ENCODE measurements around the gene GNPTAB. TPM values are rescaled to one million over a fixed set of nuclear protein-coding genes. Genes with fewer than 3 reads are reported as not detected.

Gene GNPTAB
- total RNA-seq, 1 experiment from 2014 or later, result 40.8 TPM

DNA sequence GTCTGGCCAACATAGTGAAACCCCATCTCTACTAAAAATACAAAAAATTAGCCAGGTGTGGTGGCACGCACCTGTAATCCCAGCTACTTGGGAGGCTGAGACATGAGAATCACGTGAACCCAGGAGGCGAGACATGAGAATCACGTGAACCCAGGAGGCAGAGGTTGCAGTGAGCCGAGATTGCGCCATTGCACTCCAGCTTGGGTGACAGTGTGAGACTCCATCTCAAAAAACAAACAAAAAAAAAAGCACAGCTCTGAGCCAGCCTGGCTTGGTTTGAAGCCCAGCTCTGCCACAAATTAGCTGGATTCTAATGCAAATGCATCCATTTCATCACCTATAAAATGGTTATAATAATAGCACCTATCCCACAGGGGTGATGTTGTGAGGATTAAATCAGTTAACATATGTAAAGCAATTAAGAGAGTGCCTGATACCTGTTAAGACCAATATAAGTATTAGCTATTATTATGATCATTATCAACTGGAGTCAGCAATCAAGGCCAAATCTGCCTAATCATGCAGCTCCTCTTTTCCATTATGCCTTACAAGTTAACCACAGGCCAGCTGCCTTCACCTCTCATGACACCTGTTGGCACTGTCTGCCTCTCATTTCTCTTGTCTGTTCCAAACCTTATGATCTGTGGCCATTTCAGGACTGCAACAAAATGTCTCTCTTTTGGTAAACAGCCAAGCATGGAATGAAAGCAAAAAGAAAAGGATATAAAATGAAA lies 2.1 kb downstream of the GNPTAB start:
- TF ChIP-seq, protein P1, sequence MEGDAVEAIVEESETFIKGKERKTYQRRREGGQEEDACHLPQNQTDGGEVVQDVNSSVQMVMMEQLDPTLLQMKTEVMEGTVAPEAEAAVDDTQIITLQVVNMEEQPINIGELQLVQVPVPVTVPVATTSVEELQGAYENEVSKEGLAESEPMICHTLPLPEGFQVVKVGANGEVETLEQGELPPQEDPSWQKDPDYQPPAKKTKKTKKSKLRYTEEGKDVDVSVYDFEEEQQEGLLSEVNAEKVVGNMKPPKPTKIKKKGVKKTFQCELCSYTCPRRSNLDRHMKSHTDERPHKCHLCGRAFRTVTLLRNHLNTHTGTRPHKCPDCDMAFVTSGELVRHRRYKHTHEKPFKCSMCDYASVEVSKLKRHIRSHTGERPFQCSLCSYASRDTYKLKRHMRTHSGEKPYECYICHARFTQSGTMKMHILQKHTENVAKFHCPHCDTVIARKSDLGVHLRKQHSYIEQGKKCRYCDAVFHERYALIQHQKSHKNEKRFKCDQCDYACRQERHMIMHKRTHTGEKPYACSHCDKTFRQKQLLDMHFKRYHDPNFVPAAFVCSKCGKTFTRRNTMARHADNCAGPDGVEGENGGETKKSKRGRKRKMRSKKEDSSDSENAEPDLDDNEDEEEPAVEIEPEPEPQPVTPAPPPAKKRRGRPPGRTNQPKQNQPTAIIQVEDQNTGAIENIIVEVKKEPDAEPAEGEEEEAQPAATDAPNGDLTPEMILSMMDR (IDR thresholded peaks at IDR 0.05), result no peak
- TF ChIP-seq SIN3A (IDR thresholded peaks at IDR 0.05; ENCODE audit: borderline replicate concordance, insufficient read depth, low read depth, low read length) (no peak), POLR2AphosphoS5 (IDR thresholded peaks at IDR 0.05; ENCODE audit: low read depth, low read length) (no peak), TCF7L2 (IDR thresholded peaks at IDR 0.05; ENCODE audit: low read depth, low read length) (no peak)
- TF ChIP-seq, protein P2, sequence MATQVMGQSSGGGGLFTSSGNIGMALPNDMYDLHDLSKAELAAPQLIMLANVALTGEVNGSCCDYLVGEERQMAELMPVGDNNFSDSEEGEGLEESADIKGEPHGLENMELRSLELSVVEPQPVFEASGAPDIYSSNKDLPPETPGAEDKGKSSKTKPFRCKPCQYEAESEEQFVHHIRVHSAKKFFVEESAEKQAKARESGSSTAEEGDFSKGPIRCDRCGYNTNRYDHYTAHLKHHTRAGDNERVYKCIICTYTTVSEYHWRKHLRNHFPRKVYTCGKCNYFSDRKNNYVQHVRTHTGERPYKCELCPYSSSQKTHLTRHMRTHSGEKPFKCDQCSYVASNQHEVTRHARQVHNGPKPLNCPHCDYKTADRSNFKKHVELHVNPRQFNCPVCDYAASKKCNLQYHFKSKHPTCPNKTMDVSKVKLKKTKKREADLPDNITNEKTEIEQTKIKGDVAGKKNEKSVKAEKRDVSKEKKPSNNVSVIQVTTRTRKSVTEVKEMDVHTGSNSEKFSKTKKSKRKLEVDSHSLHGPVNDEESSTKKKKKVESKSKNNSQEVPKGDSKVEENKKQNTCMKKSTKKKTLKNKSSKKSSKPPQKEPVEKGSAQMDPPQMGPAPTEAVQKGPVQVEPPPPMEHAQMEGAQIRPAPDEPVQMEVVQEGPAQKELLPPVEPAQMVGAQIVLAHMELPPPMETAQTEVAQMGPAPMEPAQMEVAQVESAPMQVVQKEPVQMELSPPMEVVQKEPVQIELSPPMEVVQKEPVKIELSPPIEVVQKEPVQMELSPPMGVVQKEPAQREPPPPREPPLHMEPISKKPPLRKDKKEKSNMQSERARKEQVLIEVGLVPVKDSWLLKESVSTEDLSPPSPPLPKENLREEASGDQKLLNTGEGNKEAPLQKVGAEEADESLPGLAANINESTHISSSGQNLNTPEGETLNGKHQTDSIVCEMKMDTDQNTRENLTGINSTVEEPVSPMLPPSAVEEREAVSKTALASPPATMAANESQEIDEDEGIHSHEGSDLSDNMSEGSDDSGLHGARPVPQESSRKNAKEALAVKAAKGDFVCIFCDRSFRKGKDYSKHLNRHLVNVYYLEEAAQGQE (IDR thresholded peaks at IDR 0.05; ENCODE audit: insufficient read depth in 1 of 2, low read depth in 2 of 2, low read length in 1 of 2), result no peak
- POLR2A ChIA-PET, result no interaction called here
- no TSS peak for BruUV-seq (replicated peaks)
- intact Hi-C loops (cut with micrococcal nuclease; ENCODE audit: unreplicated experiment), result no loop called here
- in situ Hi-C loops (cut with HindIII; ENCODE audit: low pct_unique_long_range_greater_than_20kb, low sequenced_read_pairs), result no loop called here
- no peaks in the 10 kb centered on the region for H3K36me3 ChIP-seq (ENCODE audit: control insufficient read depth, insufficient read depth, low read length)
- no peak for DNase-seq (ENCODE audit: low read depth, low spot score)
- H3K9me3 ChIP-seq (ENCODE audit: control insufficient read depth, insufficient read depth, low read depth, low read length), result no peaks in the 10 kb centered on the region
- H3K4me3 ChIP-seq (ENCODE audit: low read depth in 2 of 2, low read length in 2 of 2), result no peak overlapping the region
- no peaks in the 10 kb centered on the region for H3K27me3 ChIP-seq (ENCODE audit: control insufficient read depth, insufficient read depth, low read length)
- H3K4me1 ChIP-seq (ENCODE audit: control insufficient read depth, insufficient read depth, low read length), result no peaks in the 10 kb centered on the region; the same call in 1 of the 2 replicates
- CTCF ChIA-PET, result interaction anchor here (3.7 kb wide), 1 partner anchor 55 kb away, joined by 23 read pairs; no protein-coding TSS in a partner anchor
- no peak overlapping the region for H3K27ac ChIP-seq (ENCODE audit: low read length)
- no peak for ATAC-seq

DNA sequence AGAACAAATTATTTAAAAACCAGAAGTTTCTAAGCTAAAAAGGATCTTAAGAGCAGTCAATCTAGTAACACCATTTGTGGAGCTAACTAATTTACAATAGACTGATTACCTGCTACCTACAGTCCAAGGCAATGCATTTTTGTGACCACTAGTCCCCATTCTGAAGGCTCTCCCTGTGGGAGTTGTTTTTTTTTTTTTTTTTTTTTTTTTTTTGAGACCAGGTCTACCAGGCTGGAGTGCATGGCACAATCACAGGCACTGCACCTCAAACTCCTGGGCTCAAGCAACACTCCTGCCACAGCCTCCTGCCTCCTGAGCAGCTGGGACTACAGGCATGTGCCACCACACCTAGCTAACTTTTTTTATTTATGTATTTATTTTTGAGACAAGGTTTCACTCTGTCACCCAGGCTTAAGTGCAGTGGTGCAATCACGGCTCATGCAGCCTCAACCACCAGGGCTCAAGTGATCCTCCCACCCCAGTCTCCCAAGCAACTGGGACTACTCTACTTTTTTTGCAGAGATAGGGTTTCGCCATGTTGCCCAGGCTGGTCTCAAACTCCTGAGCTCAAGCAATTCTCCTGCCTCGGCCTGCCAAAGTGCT lies 3.9 kb downstream of the GNPTAB start:
- Histone ChIP-seq H3K27ac (ENCODE audit: low read length) (no peak overlapping the region), H3K9me3 (ENCODE audit: control insufficient read depth, insufficient read depth, low read depth, low read length) (no peaks in the 10 kb centered on the region), H3K4me3 (ENCODE audit: low read depth in 2 of 2, low read length in 2 of 2) (no peak overlapping the region), H3K36me3 (ENCODE audit: control insufficient read depth, insufficient read depth, low read length) (no peaks in the 10 kb centered on the region), H3K4me1 (ENCODE audit: control insufficient read depth, insufficient read depth, low read length) (no peaks in the 10 kb centered on the region; the same call in 1 of the 2 replicates), H3K27me3 (ENCODE audit: control insufficient read depth, insufficient read depth, low read length) (no peaks in the 10 kb centered on the region)
- intact Hi-C loops (cut with micrococcal nuclease; ENCODE audit: unreplicated experiment) (no loop called here), in situ Hi-C loops (cut with HindIII; ENCODE audit: low pct_unique_long_range_greater_than_20kb, low sequenced_read_pairs) (no loop called here)
- ChIA-PET POLR2A (interaction anchor here (0.5 to 0.6 kb wide), 2 partner anchors 17 to 37 kb away, joined by 4 to 5 read pairs; no protein-coding TSS in a partner anchor), CTCF (interaction anchor here (0.6 kb wide), 1 partner anchor 87 kb away, joined by 3 read pairs; no protein-coding TSS in a partner anchor)
- ATAC-seq (no peak), DNase-seq (ENCODE audit: low read depth, low spot score) (no peak)
- TF ChIP-seq POLR2AphosphoS5 (IDR thresholded peaks at IDR 0.05; ENCODE audit: low read depth, low read length) (no peak), TCF7L2 (IDR thresholded peaks at IDR 0.05; ENCODE audit: low read depth, low read length) (no peak), SIN3A (IDR thresholded peaks at IDR 0.05; ENCODE audit: borderline replicate concordance, insufficient read depth, low read depth, low read length) (no peak)
- TF ChIP-seq, protein P2 (IDR thresholded peaks at IDR 0.05; ENCODE audit: insufficient read depth in 1 of 2, low read depth in 2 of 2, low read length in 1 of 2), result no peak
- TF ChIP-seq, protein P1 (IDR thresholded peaks at IDR 0.05), result no peak
- BruUV-seq (replicated peaks), result no TSS peak

Measured in Panc1 (cell line).